SH-SY5Y (cell line): ENCODE data around the gene KCNK6.

Source experiments
- GATA2 ChIP-seq: IDR thresholded peaks from 2 replicates; pipeline ENCODE4 v1.6.1; 2011; ENCODE audit warnings: mild to moderate bottlenecking, low read depth, low read length
- GATA3 ChIP-seq: IDR thresholded peaks from 2 replicates; pipeline ENCODE4 v1.6.1; 2011; ENCODE audit warnings: low read depth, mild to moderate bottlenecking, low read length, moderate library complexity

DNA sequence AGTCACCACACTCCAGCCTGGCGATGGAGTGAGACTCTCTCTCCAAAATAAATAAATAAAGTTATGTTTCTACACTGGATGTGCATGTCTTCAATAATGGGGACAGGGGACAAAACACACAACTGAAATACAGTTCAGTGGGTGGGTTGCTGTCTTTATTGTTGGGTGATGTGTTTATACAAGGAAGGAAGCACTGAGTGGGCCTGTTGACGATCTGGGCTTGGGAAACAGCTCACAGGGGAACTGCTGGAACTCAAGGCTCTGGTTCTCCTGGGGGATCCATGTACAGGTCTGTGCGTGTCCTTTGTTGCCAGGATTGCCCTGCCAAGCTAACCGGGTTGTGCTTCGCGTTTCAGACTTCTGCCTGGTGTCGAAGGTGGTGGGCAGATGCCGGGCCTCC lies 36.4 kb upstream of the KCNK6 start:
- TF ChIP-seq GATA2 (no peak), GATA3 (no peak)
